T1000 (cell line): ENCODE results near the gene SMAP1.
"Not testable (repeated sequence)": the region's sequence is repeated elsewhere in the genome, so short reads cannot be mapped to it uniquely, and the experiment has no call there.

Experiments
- DNase-seq: peaks from one replicate; lab custom pipeline; 2025; ENCODE audit warnings: mixed read lengths; lab: John Stamatoyannopoulos, UW

Gene SMAP1

GRCh38 chr6:70740746-70741145, 73.1 kb downstream of the SMAP1 start:
- not testable (repeated sequence) for DNase-seq

GRCh38 chr6:70742462-70742861, 74.8 kb downstream of the SMAP1 start:
- not testable (repeated sequence) for DNase-seq

DNA sequence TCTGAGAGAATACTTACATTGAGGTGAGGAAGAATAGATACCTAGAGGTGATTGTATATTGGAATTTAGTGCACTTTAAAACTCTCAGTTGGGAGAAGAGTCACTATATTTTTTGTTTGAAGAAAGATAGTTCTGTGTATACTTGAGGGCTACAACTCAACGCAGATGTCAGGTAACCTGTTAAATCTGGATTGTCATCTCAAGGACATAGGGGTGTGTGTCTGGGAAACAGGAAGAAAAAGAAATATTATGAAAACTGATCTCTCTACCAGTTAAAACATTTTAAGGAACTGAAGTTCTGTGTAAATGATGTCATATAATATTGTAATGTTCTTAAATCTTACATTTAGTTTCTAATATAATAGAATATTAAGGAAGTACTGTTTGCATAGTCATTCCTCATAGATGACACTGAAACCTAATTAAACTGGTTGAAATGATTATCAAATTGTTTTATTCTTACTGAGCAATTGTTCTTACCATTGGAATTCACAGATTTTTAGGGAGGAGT, 86.2 kb downstream of the SMAP1 start:
- DNase-seq: no peak

DNA sequence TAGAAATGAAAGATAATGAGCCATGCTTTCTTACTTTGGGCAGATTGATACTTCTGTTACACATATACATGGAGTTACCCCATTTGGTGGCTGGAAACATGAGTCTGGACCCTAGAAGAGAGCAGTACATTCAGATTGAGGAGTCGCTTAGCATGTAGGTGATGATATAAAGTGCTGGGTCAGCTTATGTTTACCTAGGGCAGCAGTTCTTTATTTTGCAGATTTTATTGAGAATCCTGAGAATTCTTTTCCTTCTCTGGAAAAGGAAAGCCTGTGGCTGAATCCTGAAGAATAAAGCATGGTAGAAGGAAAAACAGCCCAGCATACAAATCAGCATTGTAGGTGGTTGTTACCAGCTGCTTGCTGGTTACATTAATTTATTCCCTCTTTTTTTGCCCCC, 91.2 kb downstream of the SMAP1 start:
- no peak for DNase-seq

GRCh38 chr6:70763754-70764510, 96.2 kb downstream of the SMAP1 start:
- no peak for DNase-seq

DNA sequence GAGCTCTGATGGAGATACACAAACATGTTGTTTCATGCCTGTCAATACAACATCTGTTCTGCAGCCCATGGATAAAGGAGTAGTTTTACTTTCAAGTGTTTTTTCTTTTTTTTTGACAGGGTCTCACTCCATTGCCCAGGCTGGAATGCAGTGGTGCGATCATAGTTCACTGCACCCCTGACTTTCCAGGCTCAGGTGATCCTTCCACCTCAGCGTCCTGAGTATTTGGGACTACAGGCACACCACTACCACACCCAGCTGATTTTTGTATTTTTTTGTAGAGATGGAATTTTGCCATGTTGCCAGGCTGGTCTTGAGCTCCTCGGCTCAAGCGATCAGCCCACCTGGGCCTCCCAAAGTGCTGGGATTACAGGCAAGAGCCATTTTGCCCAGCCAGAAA, 97.0 kb downstream of the SMAP1 start:
- no peak for DNase-seq

- not testable (repeated sequence) for DNase-seq
Measured at GRCh38 chr6:70771351-70771750, 103.7 kb downstream of the SMAP1 start.

DNA sequence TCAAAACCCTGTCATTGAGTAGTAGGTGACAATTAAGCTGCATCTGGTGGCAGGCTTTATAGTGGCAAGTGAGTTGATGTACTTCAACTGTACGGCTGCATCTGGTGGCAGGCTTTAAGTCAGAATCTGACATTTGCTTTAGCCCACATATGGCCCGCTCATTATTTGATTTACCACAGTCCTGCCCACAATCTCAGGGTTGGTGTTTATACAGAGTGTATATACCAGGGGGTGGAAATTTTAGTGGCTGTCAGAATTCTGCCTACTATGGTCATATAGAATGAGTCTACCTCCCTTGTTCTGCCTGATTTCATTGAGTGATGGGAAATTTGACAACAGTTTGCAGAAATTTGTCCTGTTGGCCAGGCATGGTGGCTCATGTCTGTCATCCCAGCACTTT, 112.3 kb downstream of the SMAP1 start:
- no peak for DNase-seq

- no peak for DNase-seq
Measured at GRCh38 chr6:70790483-70791224, 123.0 kb downstream of the SMAP1 start.

- no peak for DNase-seq
Measured at GRCh38 chr6:70797625-70798024, 129.9 kb downstream of the SMAP1 start.

DNA sequence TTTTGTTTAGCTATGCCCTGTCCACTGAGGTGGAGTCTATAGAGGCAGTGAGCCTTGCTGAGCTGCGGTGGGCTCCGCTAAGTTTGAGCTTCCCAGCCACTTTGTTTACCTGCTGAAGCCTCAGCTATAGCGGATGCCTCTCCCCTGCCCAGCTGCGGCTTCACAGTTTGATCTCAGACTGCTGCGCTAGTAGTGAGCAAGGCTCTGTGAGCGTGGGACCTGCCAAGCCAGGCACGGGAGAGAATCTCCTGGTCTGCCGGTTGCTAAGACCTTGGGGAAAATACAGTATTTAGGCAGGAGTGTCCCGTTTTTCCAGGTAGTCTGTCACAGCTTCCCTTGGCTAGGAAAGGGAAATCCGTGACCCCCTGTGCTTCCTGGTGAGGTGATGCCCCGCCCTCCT, 138.4 kb downstream of the SMAP1 start:
- no peak for DNase-seq

DNA sequence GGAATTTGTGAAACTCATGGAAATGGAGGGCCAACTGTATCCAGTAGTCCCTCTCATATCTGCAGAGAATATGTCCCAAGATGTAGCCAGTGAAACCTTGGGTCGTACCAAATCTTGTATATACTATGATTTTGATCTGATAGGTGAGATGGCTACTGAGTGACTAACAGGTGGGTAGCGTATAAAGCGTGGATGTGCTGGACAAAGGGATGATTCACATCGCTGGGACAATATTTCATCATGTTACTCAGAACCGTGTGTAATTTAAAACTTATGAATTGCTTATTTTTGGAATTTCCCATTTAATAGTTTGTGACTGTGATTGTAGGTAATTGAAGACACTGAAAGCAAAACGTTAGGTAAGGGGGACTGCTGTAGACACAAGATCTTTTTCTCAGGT, 144.1 kb downstream of the SMAP1 start:
- DNase-seq: no peak

- DNase-seq: no peak
Measured at GRCh38 chr6:70813885-70814284, 146.2 kb downstream of the SMAP1 start.

DNA sequence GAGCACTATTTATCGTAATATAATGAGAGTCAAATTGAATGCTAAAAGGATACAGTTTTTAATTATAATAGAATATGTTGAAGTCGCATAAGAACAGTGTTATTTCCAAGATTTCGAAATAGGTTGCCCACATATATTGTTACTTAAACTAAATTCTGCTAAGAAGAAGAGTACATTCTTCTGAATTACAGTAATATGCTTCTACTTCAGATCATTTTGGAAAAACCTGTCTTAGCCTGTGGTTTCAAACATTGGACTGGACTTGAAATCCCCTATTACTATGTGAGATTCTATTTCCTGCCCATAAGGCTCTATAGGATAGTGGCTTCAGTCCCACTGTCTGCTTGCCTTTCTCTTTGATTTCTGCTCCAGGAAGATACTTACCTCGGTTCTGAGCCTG, 152.0 kb downstream of the SMAP1 start:
- DNase-seq: no peak

DNA sequence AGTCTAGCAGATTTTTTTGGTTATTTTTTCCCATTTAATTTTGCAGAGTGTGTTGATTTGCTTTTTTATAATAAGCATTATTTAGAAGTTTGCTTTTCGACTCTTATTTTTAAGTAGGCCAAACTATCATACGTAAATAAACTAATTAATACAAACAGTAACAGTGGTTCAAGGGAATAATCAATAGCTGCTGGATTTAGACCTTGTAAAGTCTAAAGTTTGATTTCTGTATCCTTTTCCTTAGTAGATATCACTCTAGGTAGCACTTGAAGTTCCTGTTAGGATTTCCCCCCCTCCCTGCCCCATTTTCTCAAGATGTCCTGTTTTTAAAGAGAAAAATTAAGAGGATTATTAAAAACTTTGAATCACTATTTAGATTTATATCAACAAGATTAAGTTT, 153.1 kb downstream of the SMAP1 start:
- DNase-seq: no peak

- no peak for DNase-seq
Measured at GRCh38 chr6:70821751-70822150, 154.1 kb downstream of the SMAP1 start.

- DNase-seq: no peak
Measured at GRCh38 chr6:70823651-70824050, 156.0 kb downstream of the SMAP1 start.

- DNase-seq: no peak
Measured at GRCh38 chr6:70831427-70831826, 163.7 kb downstream of the SMAP1 start.

GRCh38 chr6:70834520-70834919, 166.8 kb downstream of the SMAP1 start:
- DNase-seq: no peak

DNA sequence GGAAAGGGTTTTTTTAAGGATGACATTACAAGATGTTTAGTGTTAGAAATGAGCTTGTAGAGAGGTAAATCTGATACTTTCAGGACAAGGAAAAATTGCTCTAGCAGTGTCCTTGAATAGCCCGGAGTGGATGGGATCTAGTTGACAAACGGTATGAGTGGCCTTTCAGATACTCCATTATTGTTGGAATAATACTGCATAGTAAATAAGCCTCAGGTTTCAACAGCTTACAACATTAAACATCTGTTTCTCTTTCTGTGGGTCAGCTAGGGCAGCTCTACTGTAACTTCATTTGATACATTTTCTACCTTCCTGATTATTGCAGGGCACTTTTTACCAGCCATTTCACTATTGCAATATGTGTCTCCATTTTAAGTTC, 171.2 kb downstream of the SMAP1 start:
- no peak for DNase-seq

DNA sequence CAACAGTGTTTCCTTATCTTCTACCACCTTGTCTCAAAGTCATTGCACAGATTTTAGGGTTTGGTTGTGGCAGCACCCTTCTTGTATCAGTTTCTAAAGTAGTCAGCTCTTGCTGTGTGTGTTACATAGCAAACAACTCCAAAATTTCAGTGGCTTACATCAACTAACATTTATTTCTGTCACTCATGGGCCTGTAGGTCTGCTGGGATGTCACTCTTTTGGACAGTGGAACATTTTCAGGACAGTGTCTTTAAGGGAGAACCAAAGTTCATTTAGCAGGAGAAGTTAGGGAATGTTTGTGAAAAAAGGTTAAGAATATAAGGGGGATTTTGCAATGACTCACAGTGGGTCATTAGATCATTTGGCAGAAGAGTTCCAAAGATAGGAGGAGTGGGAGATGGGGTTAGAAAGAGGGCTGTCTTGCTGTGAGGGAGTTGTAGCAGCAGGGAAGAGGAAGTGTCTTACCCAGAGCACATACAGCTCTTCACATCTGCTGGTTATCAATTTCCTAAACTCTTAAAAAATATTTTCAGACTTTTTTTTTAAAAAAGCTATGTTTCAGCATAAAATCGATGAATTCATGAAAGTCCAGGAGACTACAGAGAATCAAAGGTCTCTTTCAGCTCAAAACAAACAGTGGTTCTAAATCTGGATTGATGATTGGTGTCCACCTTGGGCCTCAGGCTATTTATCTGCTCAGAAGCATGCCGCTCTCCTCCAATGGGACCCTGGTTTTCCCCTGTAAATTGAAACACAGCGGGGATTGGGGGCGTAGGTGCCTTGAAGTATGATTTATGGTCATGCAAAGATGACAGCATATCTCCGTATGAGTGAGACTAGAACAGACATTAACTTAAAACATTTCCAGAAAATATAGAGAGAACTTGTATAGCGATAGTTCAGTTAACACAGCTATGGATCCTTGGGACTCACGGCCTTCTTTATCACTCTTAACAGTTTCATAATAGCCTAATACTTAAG, 171.9 kb downstream of the SMAP1 start:
- no peak for DNase-seq

GRCh38 chr6:70841112-70841511, 173.4 kb downstream of the SMAP1 start:
- DNase-seq: no peak
